Measurements from ENCODE around the gene ZNF165. TPM values are rescaled to one million over a fixed set of nuclear protein-coding genes. Genes with fewer than 3 reads are reported as not detected.

ZNF165 gene
- total and polyA plus RNA-seq, 2 of the 13 experiments (the other 11 are each of a cell fraction or from before 2014, with no cell fraction given), result 0.58 to 8.6 TPM

GRCh38 chr6:28080631-28081485 is 490 bp downstream of the ZNF165 start (continued):
- TF ChIP-seq ARHGAP35 (CRISPR knock-in tag; IDR thresholded peaks at IDR 0.05; ENCODE audit: borderline replicate concordance) (peak; percentile 76; the same call in 1 of the 2 replicates), ZNF879 (CRISPR knock-in tag; IDR thresholded peaks at IDR 0.05) (no peak), ZMYM4 (CRISPR knock-in tag; IDR thresholded peaks at IDR 0.05) (peak; percentile 96), ZNF629 (CRISPR knock-in tag; conservative IDR thresholded peaks at IDR 0.05) (peak; percentile 70; the same call in 1 of the 2 replicates), ASH2L (IDR thresholded peaks at IDR 0.05; ENCODE audit: insufficient read length, low read depth, low read length) (peak; percentile 99), NAIF1 (CRISPR knock-in tag; IDR thresholded peaks at IDR 0.05; ENCODE audit: borderline replicate concordance) (peak; percentile 98), ZNF713 (CRISPR knock-in tag; IDR thresholded peaks at IDR 0.05) (peak; percentile 99), ZNF615 (CRISPR knock-in tag; IDR thresholded peaks at IDR 0.05; ENCODE audit: borderline replicate concordance) (peak; percentile 24; the same call in 1 of the 2 replicates), ISL2 (CRISPR knock-in tag; IDR thresholded peaks at IDR 0.05) (peak; percentile 90), HDAC2 (CRISPR knock-in tag; IDR thresholded peaks at IDR 0.05) (peak; percentile 98), LCORL (IDR thresholded peaks at IDR 0.05) (no peak; the same call in 1 of the 2 replicates), LCORL (CRISPR knock-in tag; IDR thresholded peaks at IDR 0.05) (peak; percentile 94), TRAFD1 (CRISPR knock-in tag; IDR thresholded peaks at IDR 0.05; ENCODE audit: borderline replicate concordance) (peak; percentile 69; the same call in 1 of the 2 replicates), KDM2A (CRISPR knock-in tag; IDR thresholded peaks at IDR 0.05; ENCODE audit: borderline replicate concordance, low read depth) (peak; percentile 98), ZNF598 (CRISPR knock-in tag; IDR thresholded peaks at IDR 0.05; ENCODE audit: borderline replicate concordance) (peak; percentile 88), EEA1 (CRISPR knock-in tag; IDR thresholded peaks at IDR 0.05; ENCODE audit: borderline replicate concordance) (peak; percentile 82; the same call in 1 of the 2 replicates), SNAPC4 (CRISPR knock-in tag; IDR thresholded peaks at IDR 0.05) (peak; percentile 80), ZNF225 (CRISPR knock-in tag; IDR thresholded peaks at IDR 0.05) (peak; percentile 83; the same call in 1 of the 2 replicates)
- TF ChIP-seq, protein P1, sequence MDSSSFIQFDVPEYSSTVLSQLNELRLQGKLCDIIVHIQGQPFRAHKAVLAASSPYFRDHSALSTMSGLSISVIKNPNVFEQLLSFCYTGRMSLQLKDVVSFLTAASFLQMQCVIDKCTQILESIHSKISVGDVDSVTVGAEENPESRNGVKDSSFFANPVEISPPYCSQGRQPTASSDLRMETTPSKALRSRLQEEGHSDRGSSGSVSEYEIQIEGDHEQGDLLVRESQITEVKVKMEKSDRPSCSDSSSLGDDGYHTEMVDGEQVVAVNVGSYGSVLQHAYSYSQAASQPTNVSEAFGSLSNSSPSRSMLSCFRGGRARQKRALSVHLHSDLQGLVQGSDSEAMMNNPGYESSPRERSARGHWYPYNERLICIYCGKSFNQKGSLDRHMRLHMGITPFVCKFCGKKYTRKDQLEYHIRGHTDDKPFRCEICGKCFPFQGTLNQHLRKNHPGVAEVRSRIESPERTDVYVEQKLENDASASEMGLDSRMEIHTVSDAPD (CRISPR knock-in tag; IDR thresholded peaks at IDR 0.05), result no peak; the same call in 1 of the 2 replicates
- TF ChIP-seq, protein P2, sequence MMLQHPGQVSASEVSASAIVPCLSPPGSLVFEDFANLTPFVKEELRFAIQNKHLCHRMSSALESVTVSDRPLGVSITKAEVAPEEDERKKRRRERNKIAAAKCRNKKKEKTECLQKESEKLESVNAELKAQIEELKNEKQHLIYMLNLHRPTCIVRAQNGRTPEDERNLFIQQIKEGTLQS (CRISPR knock-in tag; IDR thresholded peaks at IDR 0.05), result peak; percentile 56; the same call in 1 of the 2 replicates

All from HepG2 (cell line).